ENCODE data around the gene OR8B4.
"Not testable (repeated sequence)": the region's sequence is repeated elsewhere in the genome, so short reads cannot be mapped to it uniquely, and the experiment has no call there.

The OR8B4 gene

GRCh38 chr11:124405581-124405980 is 19.1 kb downstream of the OR8B4 start:
- no peak for DNase-seq

- DNase-seq = not testable (repeated sequence)
Observed at GRCh38 chr11:124403186-124403585, 21.5 kb downstream of the OR8B4 start.

- DNase-seq = peak; percentile 30
Observed at GRCh38 chr11:124402326-124402922, 22.2 kb downstream of the OR8B4 start.

GRCh38 chr11:124398924-124399323 is 25.7 kb downstream of the OR8B4 start, which contains the start of gene OR8B3:
OR8B3 (minus strand) TSS chr11:124399024; CDS start chr11:124397351, 1,673 bp downstream.
- DNase-seq = no peak

GRCh38 chr11:124396847-124397246 is 27.8 kb downstream of the OR8B4 start:
- DNase-seq = not testable (repeated sequence)

- no peak for DNase-seq
Observed at GRCh38 chr11:124394408-124394807, 30.3 kb downstream of the OR8B4 start.

GRCh38 chr11:124384399-124384798 is 40.3 kb downstream of the OR8B4 start, which contains the start of gene OR8B2:
OR8B2 (minus strand) TSS chr11:124384499; CDS start chr11:124383343, 1,156 bp downstream.
- DNase-seq = no peak

GRCh38 chr11:124382857-124383256 is 41.8 kb downstream of the OR8B4 start:
- DNase-seq = not testable (repeated sequence)

- DNase-seq = no peak
Observed at GRCh38 chr11:124380585-124380984, 44.1 kb downstream of the OR8B4 start.

GRCh38 chr11:124376280-124376679 is 48.4 kb downstream of the OR8B4 start:
- DNase-seq = no peak

Measured in activated CD4-positive, CD25-positive, alpha-beta regulatory T cell treated with anti-CD3 and anti-CD28 coated beads, Interleukin-2, amount 50 U/mL, for 72 hours (primary cell).